ENCODE measurements around the gene ZNF317.

ZNF317 gene

GRCh38 chr19:9140159-9140874 is at the start of gene ZNF317:
Gene ZNF317, plus strand, starts transcription at chr19:9140397. Its CDS starts 15,620 bp downstream, at chr19:9156017.
- DNase-seq = peak; percentile 78

- no peak for DNase-seq
Measured at GRCh38 chr19:9107375-9107774, 32.8 kb upstream of the ZNF317 start, which contains the start of gene OR7G2. Gene OR7G2, minus strand, starts transcription at chr19:9107475. Its CDS starts 4,232 bp downstream, at chr19:9103243.

- DNase-seq = no peak
Measured at GRCh38 chr19:9109959-9110358, 30.2 kb upstream of the ZNF317 start.

GRCh38 chr19:9115307-9115813 is 24.8 kb upstream of the ZNF317 start, which contains the start of gene OR7G1:
Gene OR7G1, minus strand, starts transcription at chr19:9115763. Its CDS starts 0 bp downstream, at chr19:9115763.
- DNase-seq = no peak

GRCh38 chr19:9116547-9116946 is 23.6 kb upstream of the ZNF317 start:
- no peak for DNase-seq

GRCh38 chr19:9126900-9127405 is 13.2 kb upstream of the ZNF317 start, which contains the start of gene OR7G3:
Gene OR7G3, minus strand, starts transcription at chr19:9126950. Its CDS starts 0 bp downstream, at chr19:9126950.
- no peak for DNase-seq

GRCh38 chr19:9128171-9128570 is 12.0 kb upstream of the ZNF317 start:
- DNase-seq = no peak

GRCh38 chr19:9130965-9131364 is 9.2 kb upstream of the ZNF317 start:
- no peak for DNase-seq

GRCh38 chr19:9132422-9132821 is 7.8 kb upstream of the ZNF317 start:
- DNase-seq = no peak

- no peak for DNase-seq
Measured at GRCh38 chr19:9139609-9140158, 513 bp upstream of the ZNF317 start.

GRCh38 chr19:9144920-9145319 is 4.7 kb downstream of the ZNF317 start:
- DNase-seq = no peak

GRCh38 chr19:9146882-9147281 is 6.7 kb downstream of the ZNF317 start:
- no peak for DNase-seq

GRCh38 chr19:9148697-9149096 is 8.5 kb downstream of the ZNF317 start:
- DNase-seq = no peak

GRCh38 chr19:9149997-9150396 is 9.8 kb downstream of the ZNF317 start:
- no peak for DNase-seq

- no peak for DNase-seq
Measured at GRCh38 chr19:9150650-9151049, 10.5 kb downstream of the ZNF317 start.

- DNase-seq = no peak
Measured at GRCh38 chr19:9151367-9151766, 11.2 kb downstream of the ZNF317 start.

GRCh38 chr19:9155591-9155990 is 15.4 kb downstream of the ZNF317 start:
- DNase-seq = no peak

- no peak for DNase-seq
Measured at GRCh38 chr19:9156304-9156703, 16.1 kb downstream of the ZNF317 start.

GRCh38 chr19:9159891-9160290 is 19.7 kb downstream of the ZNF317 start:
- no peak for DNase-seq

- no peak for DNase-seq
Measured at GRCh38 chr19:9161427-9161826, 21.2 kb downstream of the ZNF317 start.

- DNase-seq = no peak
Measured at GRCh38 chr19:9165261-9165660, 25.1 kb downstream of the ZNF317 start.

- no peak for DNase-seq
Measured at GRCh38 chr19:9166846-9167245, 26.6 kb downstream of the ZNF317 start.

GRCh38 chr19:9171393-9171991 is 31.3 kb downstream of the ZNF317 start:
- DNase-seq = no peak

GRCh38 chr19:9175326-9175725 is 35.1 kb downstream of the ZNF317 start:
- no peak for DNase-seq

Data from NCI-H748 treated with DMSO at 0.1 percent for 48 hours (cell line).